Lower lobe of right lung (tissue), 2 donors: Measurements from ENCODE around the gene JAKMIP1. TPM values are rescaled to one million over a fixed set of nuclear protein-coding genes. Genes with fewer than 3 reads are reported as not detected.

Experiments
- ATAC-seq, 2 donors: fragments of 200-7000 bp; cut with Tn5 transposase; one replicate each; pipeline ENCODE4 v1.9.1; 2020 to 2022; ENCODE audit warnings: mild to moderate bottlenecking in 2 of 2, moderate library complexity in 2 of 2
- DNase-seq: peaks from one replicate; pipeline ENCODE4 v3.0.0-alpha.2; 2020
- H3K27ac ChIP-seq: fragments of 200-600 bp; one replicate; pipeline ENCODE4 v1.8.0; 2022
- H3K27me3 ChIP-seq: fragments of 200-600 bp; one replicate; pipeline ENCODE4 v1.8.0; 2022; ENCODE audit warnings: low read depth
- H3K36me3 ChIP-seq: fragments of 200-600 bp; one replicate; pipeline ENCODE4 v1.8.0; 2022; ENCODE audit warnings: mild to moderate bottlenecking
- H3K4me1 ChIP-seq: fragments of 200-600 bp; one replicate; pipeline ENCODE4 v1.8.0; 2022
- H3K4me3 ChIP-seq: fragments of 200-600 bp; one replicate; pipeline ENCODE4 v1.8.0; 2022; ENCODE audit warnings: mild to moderate bottlenecking
- H3K9me3 ChIP-seq: fragments of 200-600 bp; one replicate; pipeline ENCODE4 v1.8.0; 2022
- CTCF ChIP-seq: fragments of 200-600 bp; IDR thresholded peaks from one replicate; pipeline ENCODE4 v1.8.0; 2022; ENCODE audit warnings: antibody characterized with exemption, mild to moderate bottlenecking
- intact Hi-C: fragments of 100-400 bp; cut with DNase I; formaldehyde crosslinking; loops from one replicate; pipeline ENCODE4 v1.11.0; 2022
- total RNA-seq: library from RNA; stranded (reverse); fragmentation: NEBNext Ultra II Directional; extraction: Animal tissue kit (Norgen Biotek cat#: 25700); gene quantifications from one replicate; pipeline ENCODE4 v1.2.1, GENCODE V29; 2021
- donor health status: DM: no; HTN: yes; CAD: no; lungs with severe emphysema.

Gene JAKMIP1
- total RNA-seq, 1 donor from 2014 or later, result 0.65 TPM

GRCh38 chr4:6148506-6149205 lies 51.7 kb downstream of the JAKMIP1 start:
- Histone ChIP-seq H3K4me3 (no peak overlapping the region), H3K36me3 (no peaks in the 10 kb centered on the region), H3K27ac (no peak overlapping the region), H3K4me1 (no peaks in the 10 kb centered on the region), H3K27me3 (peaks cover 3% of the 10 kb centered on the region), H3K9me3 (no peaks in the 10 kb centered on the region)
- intact Hi-C loops, result no loop called here
- no peak for ATAC-seq
- no peak for DNase-seq
- TF ChIP-seq CTCF, result no peak

- H3K36me3 ChIP-seq, result no peaks in the 10 kb centered on the region
- H3K27me3 ChIP-seq, result peaks cover 3% of the 10 kb centered on the region
- no peak for TF ChIP-seq CTCF
- no peaks in the 10 kb centered on the region for H3K4me1 ChIP-seq
- no peak for DNase-seq
- H3K9me3 ChIP-seq, result no peaks in the 10 kb centered on the region
- H3K27ac ChIP-seq, result no peak overlapping the region
- no peak for ATAC-seq
- intact Hi-C loops, result no loop called here
- no peak overlapping the region for H3K4me3 ChIP-seq
These were observed 52.9 kb downstream of the JAKMIP1 start for GRCh38 chr4:6147441-6147840.

- no peaks in the 10 kb centered on the region for H3K36me3 ChIP-seq
- no peak for TF ChIP-seq CTCF
- intact Hi-C loops, result no loop called here
- no peak overlapping the region for H3K27ac ChIP-seq
- H3K9me3 ChIP-seq, result no peaks in the 10 kb centered on the region
- no peak overlapping the region for H3K4me3 ChIP-seq
- DNase-seq (no peak), ATAC-seq (no peak)
- no peaks in the 10 kb centered on the region for H3K27me3 ChIP-seq
- H3K4me1 ChIP-seq, result no peaks in the 10 kb centered on the region
These were observed 56.7 kb downstream of the JAKMIP1 start for GRCh38 chr4:6143603-6144181.

- Histone ChIP-seq H3K4me1 (no peaks in the 10 kb centered on the region), H3K9me3 (no peaks in the 10 kb centered on the region), H3K27me3 (no peaks in the 10 kb centered on the region), H3K36me3 (no peaks in the 10 kb centered on the region), H3K4me3 (no peak overlapping the region), H3K27ac (no peak overlapping the region)
- intact Hi-C loops, result no loop called here
- no peak for DNase-seq
- TF ChIP-seq CTCF, result no peak
- ATAC-seq, result no peak
These were observed 57.3 kb downstream of the JAKMIP1 start for GRCh38 chr4:6142935-6143602.

GRCh38 chr4:6142511-6142910 lies 57.8 kb downstream of the JAKMIP1 start:
- Histone ChIP-seq H3K36me3 (no peaks in the 10 kb centered on the region), H3K27me3 (no peaks in the 10 kb centered on the region), H3K4me3 (no peak overlapping the region), H3K4me1 (no peaks in the 10 kb centered on the region), H3K9me3 (no peaks in the 10 kb centered on the region), H3K27ac (no peak overlapping the region)
- no peak for DNase-seq
- no peak for ATAC-seq
- intact Hi-C loops, result no loop called here
- no peak for TF ChIP-seq CTCF
